ENCODE measurements around the gene FAF1. TPM values are rescaled to one million over a fixed set of nuclear protein-coding genes. Genes with fewer than 3 reads are reported as not detected.

The FAF1 gene
- total RNA-seq, 4 donors from 2014 or later, result 25.1 to 74.6 (median 37.2) TPM

GRCh38 chr1:50985094-50985493 lies 25.0 kb upstream of the FAF1 start:
- DNase-seq, result no peak
- Histone ChIP-seq H3K27me3 (peaks cover 6% of the 10 kb centered on the region), H3K4me1 (no peaks in the 10 kb centered on the region), H3K9me3 (no peaks in the 10 kb centered on the region), H3K4me3 (no peak overlapping the region), H3K36me3 (no peaks in the 10 kb centered on the region), H3K27ac (peak overlapping the region in 2 of 4 donors; percentile 8 to 14)
- 25 to 35% methylated on average over 1 of the region's 1 CpG for WGBS, 2 donors (ENCODE audit: low coverage in 1 of 2)
- in situ Hi-C loops (cut with MboI; ENCODE audit: low pct_ligation_motif_present in 1 of 4, low pct_unique_long_range_greater_than_20kb in 1 of 4, low sequenced_read_pairs in 3 of 4), result no loop called here
- no peak for TF ChIP-seq EP300 (IDR thresholded peaks at IDR 0.05; ENCODE audit: low read depth)
- intact Hi-C loops (cut with DNase I; ENCODE audit: low total_unique reads), result no loop called here

GRCh38 chr1:50983219-50983802 lies 23.2 kb upstream of the FAF1 start:
- no peak for TF ChIP-seq POLR2AphosphoS5 (IDR thresholded peaks at IDR 0.05)
- TF ChIP-seq CTCF (IDR thresholded peaks at IDR 0.05), result no peak
- TF ChIP-seq EP300 (IDR thresholded peaks at IDR 0.05; ENCODE audit: low read depth), result no peak
- TF ChIP-seq POLR2A (IDR thresholded peaks at IDR 0.05), result no peak
- Histone ChIP-seq H3K4me1 (peaks cover 0 to 12% (median 5%) of the 10 kb centered on the region in 4 donors), H3K9me3 (no peaks in the 10 kb centered on the region), H3K36me3 (no peaks in the 10 kb centered on the region), H3K27ac (no peak overlapping the region), H3K4me3 (no peak overlapping the region), H3K27me3 (peaks cover 6% of the 10 kb centered on the region)
- intact Hi-C loops (cut with DNase I; ENCODE audit: low total_unique reads), result no loop called here
- DNase-seq, result no peak
- in situ Hi-C loops (cut with MboI; ENCODE audit: low pct_ligation_motif_present in 1 of 4, low pct_unique_long_range_greater_than_20kb in 1 of 4, low sequenced_read_pairs in 3 of 4), result no loop called here
- WGBS, 2 donors (ENCODE audit: low coverage in 1 of 2), result 63 to 64% methylated on average over 2 of the region's 2 CpGs

GRCh38 chr1:50982611-50983010 lies 22.5 kb upstream of the FAF1 start:
- intact Hi-C loops (cut with DNase I; ENCODE audit: low total_unique reads), result no loop called here
- in situ Hi-C loops (cut with MboI; ENCODE audit: low pct_ligation_motif_present in 1 of 4, low pct_unique_long_range_greater_than_20kb in 1 of 4, low sequenced_read_pairs in 3 of 4), result no loop called here
- H3K27ac ChIP-seq, result peak overlapping the region in 1 of 4 donors; percentile 33
- no peak for DNase-seq
- no peaks in the 10 kb centered on the region for H3K36me3 ChIP-seq
- H3K4me1 ChIP-seq, result peaks cover 0 to 12% (median 5%) of the 10 kb centered on the region in 4 donors
- no peak for TF ChIP-seq CTCF (IDR thresholded peaks at IDR 0.05)
- TF ChIP-seq EP300 (IDR thresholded peaks at IDR 0.05; ENCODE audit: low read depth), result no peak
- no peak for TF ChIP-seq POLR2A (IDR thresholded peaks at IDR 0.05)
- no peak for TF ChIP-seq POLR2AphosphoS5 (IDR thresholded peaks at IDR 0.05)
- peaks cover 6% of the 10 kb centered on the region for H3K27me3 ChIP-seq
- no peak overlapping the region for H3K4me3 ChIP-seq
- H3K9me3 ChIP-seq, result no peaks in the 10 kb centered on the region
- 82 to 88% methylated on average over 3 of the region's 3 CpGs for WGBS, 2 donors (ENCODE audit: low coverage in 1 of 2)

- Histone ChIP-seq H3K9me3 (no peaks in the 10 kb centered on the region), H3K4me1 (peaks cover 0 to 12% (median 5%) of the 10 kb centered on the region in 4 donors), H3K36me3 (no peaks in the 10 kb centered on the region), H3K27me3 (peaks cover 6% of the 10 kb centered on the region), H3K27ac (peak overlapping the region in 2 of 4 donors; percentile 33 to 35), H3K4me3 (no peak overlapping the region)
- intact Hi-C loops (cut with DNase I; ENCODE audit: low total_unique reads), result no loop called here
- no peak for TF ChIP-seq CTCF (IDR thresholded peaks at IDR 0.05)
- no peak for TF ChIP-seq EP300 (IDR thresholded peaks at IDR 0.05; ENCODE audit: low read depth)
- TF ChIP-seq POLR2AphosphoS5 (IDR thresholded peaks at IDR 0.05), result no peak
- no peak for TF ChIP-seq POLR2A (IDR thresholded peaks at IDR 0.05)
- in situ Hi-C loops (cut with MboI; ENCODE audit: low pct_ligation_motif_present in 1 of 4, low pct_unique_long_range_greater_than_20kb in 1 of 4, low sequenced_read_pairs in 3 of 4), result no loop called here
- no peak for DNase-seq
- WGBS, 2 donors (ENCODE audit: low coverage in 1 of 2), result 84 to 89% methylated on average over 1 of the region's 1 CpG
Measured at GRCh38 chr1:50981741-50982140, 21.7 kb upstream of the FAF1 start.

- H3K36me3 ChIP-seq, result no peaks in the 10 kb centered on the region
- peak overlapping the region; percentile 16 to 95 (median 92) for H3K27ac ChIP-seq
- TF ChIP-seq POLR2AphosphoS5 (IDR thresholded peaks at IDR 0.05) (no peak), EP300 (IDR thresholded peaks at IDR 0.05; ENCODE audit: low read depth) (no peak), POLR2A (IDR thresholded peaks at IDR 0.05) (no peak), CTCF (IDR thresholded peaks at IDR 0.05) (no peak)
- H3K27me3 ChIP-seq, result peaks cover 6% of the 10 kb centered on the region
- DNase-seq, result no peak
- peaks cover 0 to 18% (median 5%) of the 10 kb centered on the region in 4 donors for H3K4me1 ChIP-seq
- intact Hi-C loops (cut with DNase I; ENCODE audit: low total_unique reads) (no loop called here), in situ Hi-C loops (cut with MboI; ENCODE audit: low pct_ligation_motif_present in 1 of 4, low pct_unique_long_range_greater_than_20kb in 1 of 4, low sequenced_read_pairs in 3 of 4) (no loop called here)
- no peaks in the 10 kb centered on the region for H3K9me3 ChIP-seq
- no peak overlapping the region for H3K4me3 ChIP-seq
Measured at GRCh38 chr1:50980505-50980904, 20.4 kb upstream of the FAF1 start.

All from transverse colon (tissue), 4 donors.